NCI-H2227 (cell line): ENCODE measurements around the gene PCNX3.

Source experiments
- DNase-seq: peaks from one replicate; lab custom pipeline; 2025; ENCODE audit not compliant: unreplicated experiment; lab: John Stamatoyannopoulos, UW

PCNX3 gene

GRCh38 chr11:65615229-65615949 lies at the start of gene PCNX3:
TSS of gene PCNX3 (plus strand) at chr11:65615776. CDS start at chr11:65616312, 536 bp downstream.
- peak; percentile 100 for DNase-seq

GRCh38 chr11:65569164-65569972 lies 46.2 kb upstream of the PCNX3 start:
- DNase-seq, result no peak

- peak; percentile 99 for DNase-seq
Observed at GRCh38 chr11:65569973-65570918, 45.3 kb upstream of the PCNX3 start, which contains the start of gene ZNRD2. TSS of gene ZNRD2 (plus strand) at chr11:65570477. CDS start at chr11:65570492, 15 bp downstream.

GRCh38 chr11:65571420-65571819 lies 44.2 kb upstream of the PCNX3 start:
- no peak for DNase-seq

GRCh38 chr11:65571940-65572339 lies 43.6 kb upstream of the PCNX3 start:
- DNase-seq, result peak; percentile 65

GRCh38 chr11:65572356-65573051 lies 43.1 kb upstream of the PCNX3 start, which contains the start of gene FAM89B:
TSS of gene FAM89B (plus strand) at chr11:65572538. CDS start at chr11:65572670, 132 bp downstream.
- DNase-seq, result peak; percentile 90

GRCh38 chr11:65573391-65574079 lies 42.0 kb upstream of the PCNX3 start:
- no peak for DNase-seq

- DNase-seq, result peak; percentile 93
Observed at GRCh38 chr11:65574109-65574810, 41.3 kb upstream of the PCNX3 start.

- peak; percentile 51 for DNase-seq
Observed at GRCh38 chr11:65574811-65575567, 40.6 kb upstream of the PCNX3 start.

GRCh38 chr11:65575568-65576231 lies 39.9 kb upstream of the PCNX3 start, which contains the start of gene EHBP1L1:
TSS of gene EHBP1L1 (plus strand) at chr11:65576053. CDS start at chr11:65576303, 250 bp downstream.
- DNase-seq, result peak; percentile 71

GRCh38 chr11:65576232-65576866 lies 39.2 kb upstream of the PCNX3 start:
- no peak for DNase-seq

- DNase-seq, result peak; percentile 41
Observed at GRCh38 chr11:65576867-65577755, 38.5 kb upstream of the PCNX3 start.

- DNase-seq, result no peak
Observed at GRCh38 chr11:65577756-65578109, 37.8 kb upstream of the PCNX3 start.

- DNase-seq, result no peak
Observed at GRCh38 chr11:65578134-65578533, 37.4 kb upstream of the PCNX3 start.

GRCh38 chr11:65578667-65579066 lies 36.9 kb upstream of the PCNX3 start:
- DNase-seq, result no peak

- DNase-seq, result no peak
Observed at GRCh38 chr11:65579291-65579690, 36.3 kb upstream of the PCNX3 start.
